Measurements from ENCODE around the gene COG4.

DNA sequence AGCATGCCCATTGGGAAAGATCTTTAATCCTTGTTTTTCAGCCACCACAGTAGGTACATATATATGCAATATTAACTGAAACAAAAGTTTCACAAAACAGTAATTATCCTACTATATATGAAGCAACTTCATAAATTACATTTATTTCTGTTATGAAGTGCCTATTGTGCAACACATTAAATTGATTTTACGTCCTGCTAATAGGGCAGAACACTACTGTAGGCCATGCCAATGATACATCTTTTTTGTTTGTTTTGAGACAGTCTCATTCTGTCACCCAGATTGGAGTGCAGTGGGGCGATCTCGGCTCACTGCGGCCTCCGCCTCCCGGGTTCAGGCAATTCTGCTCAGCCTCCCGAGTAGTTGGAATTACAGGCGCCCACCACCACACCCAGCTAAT lies 29.3 kb upstream of the COG4 start:
- TF ChIP-seq, protein P1, sequence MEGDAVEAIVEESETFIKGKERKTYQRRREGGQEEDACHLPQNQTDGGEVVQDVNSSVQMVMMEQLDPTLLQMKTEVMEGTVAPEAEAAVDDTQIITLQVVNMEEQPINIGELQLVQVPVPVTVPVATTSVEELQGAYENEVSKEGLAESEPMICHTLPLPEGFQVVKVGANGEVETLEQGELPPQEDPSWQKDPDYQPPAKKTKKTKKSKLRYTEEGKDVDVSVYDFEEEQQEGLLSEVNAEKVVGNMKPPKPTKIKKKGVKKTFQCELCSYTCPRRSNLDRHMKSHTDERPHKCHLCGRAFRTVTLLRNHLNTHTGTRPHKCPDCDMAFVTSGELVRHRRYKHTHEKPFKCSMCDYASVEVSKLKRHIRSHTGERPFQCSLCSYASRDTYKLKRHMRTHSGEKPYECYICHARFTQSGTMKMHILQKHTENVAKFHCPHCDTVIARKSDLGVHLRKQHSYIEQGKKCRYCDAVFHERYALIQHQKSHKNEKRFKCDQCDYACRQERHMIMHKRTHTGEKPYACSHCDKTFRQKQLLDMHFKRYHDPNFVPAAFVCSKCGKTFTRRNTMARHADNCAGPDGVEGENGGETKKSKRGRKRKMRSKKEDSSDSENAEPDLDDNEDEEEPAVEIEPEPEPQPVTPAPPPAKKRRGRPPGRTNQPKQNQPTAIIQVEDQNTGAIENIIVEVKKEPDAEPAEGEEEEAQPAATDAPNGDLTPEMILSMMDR (IDR thresholded peaks at IDR 0.05): no peak
- no peak for TF ChIP-seq POLR2A (IDR thresholded peaks at IDR 0.05)

Measured in body of pancreas (tissue), 4 donors.